ENCODE measurements around the gene RENBP.
"Not testable (repeated sequence)": the region's sequence is repeated elsewhere in the genome, so short reads cannot be mapped to it uniquely, and the experiment has no call there.

RENBP gene

GRCh38 chrX:153981231-153981630 lies 36.8 kb upstream of the RENBP start:
- Histone ChIP-seq H3K27me3 (replicated peaks; ENCODE audit: control insufficient read depth, insufficient read depth, low read length) (no peaks in the 10 kb centered on the region), H3K4me3 (replicated peaks; ENCODE audit: low read depth, low read length) (0 out of 2 replicates have a peak overlapping the region, but pooled peaks have one; percentile 3), H3K36me3 (ENCODE audit: control insufficient read depth, insufficient read depth, low read length) (no peaks in the 10 kb centered on the region)
- peak; percentile 4 for TF ChIP-seq CTCF (IDR thresholded peaks at IDR 0.05; ENCODE audit: insufficient read depth, low read length, poor library complexity, severe bottlenecking)
- DNase-seq (ENCODE audit: extremely low read depth, insufficient read length), result no peak

- not testable (repeated sequence) for DNase-seq (ENCODE audit: extremely low read depth, insufficient read length)
- peak overlapping the region; percentile 6; the same call in 1 of the 2 replicates for H3K4me3 ChIP-seq (replicated peaks; ENCODE audit: low read depth, low read length)
Observed at GRCh38 chrX:153980394-153980793, 36.0 kb upstream of the RENBP start.

GRCh38 chrX:153974726-153975286 lies 30.4 kb upstream of the RENBP start:
- Histone ChIP-seq H3K27me3 (replicated peaks; ENCODE audit: control insufficient read depth, insufficient read depth, low read length) (no peaks in the 10 kb centered on the region), H3K4me3 (replicated peaks; ENCODE audit: low read depth, low read length) (no peak overlapping the region), H3K36me3 (ENCODE audit: control insufficient read depth, insufficient read depth, low read length) (no peaks in the 10 kb centered on the region)
- no peak for DNase-seq (ENCODE audit: extremely low read depth, insufficient read length)
- TF ChIP-seq CTCF (IDR thresholded peaks at IDR 0.05; ENCODE audit: insufficient read depth, low read length, poor library complexity, severe bottlenecking), result no peak

More at GRCh38 chrX:153980394-153980793, 36.0 kb upstream of the RENBP start:
- not testable (repeated sequence) for H3K36me3 ChIP-seq (ENCODE audit: control insufficient read depth, insufficient read depth, low read length); H3K27me3 ChIP-seq (replicated peaks; ENCODE audit: control insufficient read depth, insufficient read depth, low read length)

- H3K4me3 ChIP-seq (replicated peaks; ENCODE audit: low read depth, low read length), result no peak overlapping the region; the same call in 1 of the 2 replicates
- H3K36me3 ChIP-seq (ENCODE audit: control insufficient read depth, insufficient read depth, low read length), result no peaks in the 10 kb centered on the region
- no peak for DNase-seq (ENCODE audit: extremely low read depth, insufficient read length)
- no peak for TF ChIP-seq CTCF (IDR thresholded peaks at IDR 0.05; ENCODE audit: insufficient read depth, low read length, poor library complexity, severe bottlenecking)
- no peaks in the 10 kb centered on the region for H3K27me3 ChIP-seq (replicated peaks; ENCODE audit: control insufficient read depth, insufficient read depth, low read length)
Observed at GRCh38 chrX:153974003-153974725, 29.7 kb upstream of the RENBP start.

GRCh38 chrX:153973127-153974002 lies 28.9 kb upstream of the RENBP start:
- Histone ChIP-seq H3K4me3 (replicated peaks; ENCODE audit: low read depth, low read length) (peak overlapping the region; percentile 68), H3K36me3 (ENCODE audit: control insufficient read depth, insufficient read depth, low read length) (no peaks in the 10 kb centered on the region), H3K27me3 (replicated peaks; ENCODE audit: control insufficient read depth, insufficient read depth, low read length) (no peaks in the 10 kb centered on the region)
- DNase-seq (ENCODE audit: extremely low read depth, insufficient read length), result no peak
- TF ChIP-seq CTCF (IDR thresholded peaks at IDR 0.05; ENCODE audit: insufficient read depth, low read length, poor library complexity, severe bottlenecking), result no peak
